ENCODE results near the gene TEX52. TPM values are rescaled to one million over a fixed set of nuclear protein-coding genes. Genes with fewer than 3 reads are reported as not detected.
"Not testable (repeated sequence)": the region's sequence is repeated elsewhere in the genome, so short reads cannot be mapped to it uniquely, and the experiment has no call there.

The TEX52 gene
- total RNA-seq, 4 donors from 2014 or later, result not detected

DNA sequence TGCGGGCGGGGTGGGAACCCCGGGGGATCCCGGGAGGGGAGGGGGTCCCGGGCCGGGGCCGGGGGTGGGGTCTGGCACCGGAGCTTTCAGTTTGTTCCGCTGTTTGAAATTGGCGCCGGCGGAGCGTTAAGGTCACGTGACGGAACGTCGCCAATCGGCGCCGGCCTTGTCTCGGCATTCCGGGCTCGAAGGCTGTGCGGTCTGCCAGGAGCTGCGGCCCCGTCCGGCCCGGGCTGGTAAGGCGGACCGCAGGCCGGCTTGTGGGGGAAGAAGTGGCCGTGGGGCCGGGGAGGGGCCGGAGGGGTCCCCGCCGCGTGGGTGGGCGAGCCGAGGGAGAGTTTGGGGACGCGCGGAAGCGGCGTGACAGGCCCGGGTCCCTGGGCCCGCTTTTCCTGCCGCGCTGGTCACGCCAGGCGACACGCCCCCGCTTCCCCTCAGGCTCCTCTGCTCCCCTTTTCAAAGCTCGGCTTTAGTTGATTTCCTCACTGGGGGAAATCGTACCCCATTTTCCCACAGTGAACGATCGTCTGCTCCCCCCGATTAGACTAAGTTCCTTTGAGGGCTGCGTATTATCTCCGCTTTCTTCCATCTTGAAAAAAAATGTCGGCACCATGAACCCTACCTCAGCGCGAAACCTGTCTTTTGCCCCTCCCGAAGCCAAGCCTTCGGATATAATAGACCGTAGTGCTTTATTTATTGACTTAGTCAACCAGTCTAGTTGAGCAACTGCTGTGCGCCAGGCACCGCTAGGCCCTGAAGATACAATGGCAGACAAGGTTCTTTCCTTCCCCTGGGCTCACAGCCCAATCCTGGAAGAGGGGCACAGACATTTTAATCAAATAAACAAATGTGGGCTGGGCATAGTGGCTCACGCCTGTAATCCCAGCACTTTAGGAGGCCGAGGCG lies 20.5 kb upstream of the TEX52 start, which contains the start of the genes FOXM1 and RHNO1:
Gene FOXM1, minus strand, starts transcription at position 128 of the 906 bp plus-strand sequence. CDS start 2,696 bp downstream, outside the sequence.
Gene RHNO1, plus strand, starts transcription at position 177 of the 906 bp plus-strand sequence. CDS start 8,144 bp downstream, outside the sequence.
- H3K4me3 ChIP-seq (ENCODE audit: low read depth, poor library complexity, severe bottlenecking), result peak within 1 kb of the TSS; percentile 54
- intact Hi-C loops (cut with DNase I; ENCODE audit: low total_unique reads), result no loop called here
- peak in 1 of 2 donors; percentile 35 for TF ChIP-seq POLR2A (IDR thresholded peaks at IDR 0.05)
- TF ChIP-seq, protein P1, sequence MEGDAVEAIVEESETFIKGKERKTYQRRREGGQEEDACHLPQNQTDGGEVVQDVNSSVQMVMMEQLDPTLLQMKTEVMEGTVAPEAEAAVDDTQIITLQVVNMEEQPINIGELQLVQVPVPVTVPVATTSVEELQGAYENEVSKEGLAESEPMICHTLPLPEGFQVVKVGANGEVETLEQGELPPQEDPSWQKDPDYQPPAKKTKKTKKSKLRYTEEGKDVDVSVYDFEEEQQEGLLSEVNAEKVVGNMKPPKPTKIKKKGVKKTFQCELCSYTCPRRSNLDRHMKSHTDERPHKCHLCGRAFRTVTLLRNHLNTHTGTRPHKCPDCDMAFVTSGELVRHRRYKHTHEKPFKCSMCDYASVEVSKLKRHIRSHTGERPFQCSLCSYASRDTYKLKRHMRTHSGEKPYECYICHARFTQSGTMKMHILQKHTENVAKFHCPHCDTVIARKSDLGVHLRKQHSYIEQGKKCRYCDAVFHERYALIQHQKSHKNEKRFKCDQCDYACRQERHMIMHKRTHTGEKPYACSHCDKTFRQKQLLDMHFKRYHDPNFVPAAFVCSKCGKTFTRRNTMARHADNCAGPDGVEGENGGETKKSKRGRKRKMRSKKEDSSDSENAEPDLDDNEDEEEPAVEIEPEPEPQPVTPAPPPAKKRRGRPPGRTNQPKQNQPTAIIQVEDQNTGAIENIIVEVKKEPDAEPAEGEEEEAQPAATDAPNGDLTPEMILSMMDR (IDR thresholded peaks at IDR 0.05), result no peak
- 0 to 1% methylated on average over 39 to 52 of the region's 70 CpGs for WGBS, 2 donors
- peak; percentile 90 to 98 for DNase-seq (ENCODE audit: low spot score in 2 of 2)

DNA sequence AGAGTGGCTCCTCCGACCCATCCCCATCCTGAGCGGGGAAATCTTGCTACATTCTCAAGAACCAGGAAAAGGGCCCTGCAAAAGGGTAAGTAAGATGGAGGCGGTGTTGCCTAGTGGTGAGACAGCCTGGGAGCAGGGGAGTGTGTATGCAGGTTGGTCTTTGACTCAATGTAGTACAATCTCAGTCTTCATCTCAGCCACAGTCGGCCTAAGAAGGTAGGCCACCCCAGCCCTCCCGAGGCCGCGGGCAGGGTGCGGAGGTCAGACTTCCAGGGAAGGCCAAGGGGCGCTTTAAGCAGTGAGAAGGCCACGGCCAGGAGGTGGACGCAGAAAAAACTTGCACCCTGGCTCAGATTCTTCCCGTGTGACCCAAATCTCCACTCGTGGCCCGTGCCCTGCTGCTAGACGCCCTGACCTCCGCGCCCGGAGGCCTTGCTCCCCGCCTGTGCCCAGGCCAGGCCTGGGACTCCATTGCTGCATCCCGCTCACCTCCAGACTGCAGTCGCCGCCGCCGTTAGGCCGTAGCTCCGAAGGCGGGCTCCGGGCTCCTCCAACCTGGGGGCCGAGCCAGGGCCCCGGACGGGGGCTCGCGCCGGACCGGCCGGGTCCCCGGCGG lies 19.7 kb upstream of the TEX52 start:
- no peak for DNase-seq (ENCODE audit: low spot score in 2 of 2)
- intact Hi-C loops (cut with DNase I; ENCODE audit: low total_unique reads), result no loop called here
- TF ChIP-seq POLR2A (IDR thresholded peaks at IDR 0.05), result no peak
- TF ChIP-seq, protein P1 (IDR thresholded peaks at IDR 0.05), result no peak
- 6 to 7% methylated on average over 24 of the region's 38 CpGs for WGBS, 2 donors
- H3K4me3 ChIP-seq (ENCODE audit: low read depth, poor library complexity, severe bottlenecking), result peak overlapping the region; percentile 54

DNA sequence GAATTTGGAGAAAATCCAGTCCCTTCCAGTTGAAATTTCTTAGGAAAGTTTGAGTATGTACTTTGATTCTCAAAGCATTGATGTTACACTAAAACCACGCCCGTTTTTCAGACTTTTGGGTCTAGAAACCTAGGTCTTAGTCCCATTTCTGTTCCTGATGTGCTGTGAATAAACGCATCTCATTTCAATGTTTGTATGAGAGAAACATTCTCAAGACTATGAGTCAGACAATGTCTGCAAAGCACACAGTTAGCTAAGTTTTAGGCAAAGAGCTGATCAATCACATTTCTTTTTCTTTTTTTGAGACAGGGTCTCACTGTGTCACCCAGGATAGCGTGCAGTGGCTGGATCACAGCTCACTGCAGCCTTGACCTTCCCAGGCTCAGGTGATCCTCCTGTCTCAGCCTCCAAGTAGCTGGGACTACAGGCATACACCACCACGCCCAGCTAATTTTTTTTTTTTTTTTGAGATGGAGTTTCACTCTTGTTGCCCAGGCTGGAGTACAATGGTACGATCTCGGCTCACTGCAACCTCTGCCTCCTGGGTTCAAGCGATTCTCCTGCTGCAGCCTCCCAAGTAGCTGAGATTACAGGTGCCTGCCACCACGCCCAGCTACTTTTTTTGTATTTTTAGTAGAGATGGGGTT lies 12.3 kb upstream of the TEX52 start:
- H3K4me3 ChIP-seq (ENCODE audit: low read depth, poor library complexity, severe bottlenecking); DNase-seq (ENCODE audit: low spot score in 2 of 2); intact Hi-C loops (cut with DNase I; ENCODE audit: low total_unique reads): not testable (repeated sequence)
- 87 to 92% methylated on average over 9 of the region's 9 CpGs for WGBS, 2 donors

DNA sequence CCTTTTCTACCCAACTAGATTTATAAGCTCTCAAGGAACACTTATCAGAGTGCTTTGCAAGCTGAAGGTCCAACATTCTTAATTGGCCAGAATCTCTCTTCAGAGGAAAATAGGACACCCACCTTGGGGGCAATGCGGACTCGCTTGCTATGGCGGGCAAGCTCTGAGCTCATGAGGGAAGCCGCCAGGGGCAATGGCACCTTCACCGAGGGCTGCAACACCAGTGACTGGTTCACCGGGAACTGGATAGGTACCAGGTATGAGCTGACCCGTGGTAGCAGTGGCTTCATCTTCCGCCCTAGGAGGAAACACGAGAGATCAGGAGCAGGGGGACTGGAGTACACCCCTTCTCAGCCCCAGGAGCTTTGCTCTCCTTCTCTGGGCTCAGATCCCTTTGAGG lies 7.4 kb upstream of the TEX52 start:
- 98 to 99% methylated on average over 9 of the region's 9 CpGs for WGBS, 2 donors
- TF ChIP-seq POLR2A (IDR thresholded peaks at IDR 0.05), result no peak
- TF ChIP-seq, protein P1 (IDR thresholded peaks at IDR 0.05), result no peak
- intact Hi-C loops (cut with DNase I; ENCODE audit: low total_unique reads), result no loop called here
- DNase-seq (ENCODE audit: low spot score in 2 of 2), result no peak
- no peak overlapping the region for H3K4me3 ChIP-seq (ENCODE audit: low read depth, poor library complexity, severe bottlenecking)

DNA sequence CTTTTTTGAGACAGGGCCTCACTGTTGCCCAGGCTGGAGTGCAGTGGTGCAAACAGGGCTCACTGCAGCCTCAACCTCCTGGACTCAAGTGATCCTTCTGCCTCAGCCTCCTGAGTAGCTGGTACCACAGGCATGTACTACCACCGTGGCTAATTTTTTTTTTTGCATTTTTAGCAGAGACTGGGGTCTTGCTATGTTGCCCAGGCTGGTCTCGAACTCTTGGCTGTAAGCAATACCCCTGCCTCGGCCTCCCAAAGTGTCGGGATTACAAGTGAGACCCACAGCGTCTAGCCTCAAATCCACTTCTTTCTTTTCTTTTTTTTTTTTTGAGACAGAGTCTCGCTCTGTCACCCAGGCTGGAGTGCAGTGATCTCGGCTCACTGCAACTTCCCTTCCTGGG lies 6.6 kb upstream of the TEX52 start:
- H3K4me3 ChIP-seq (ENCODE audit: low read depth, poor library complexity, severe bottlenecking); intact Hi-C loops (cut with DNase I; ENCODE audit: low total_unique reads); DNase-seq (ENCODE audit: low spot score in 2 of 2): not testable (repeated sequence)
- WGBS, 2 donors, result 93 to 96% methylated on average over 7 of the region's 7 CpGs

DNA sequence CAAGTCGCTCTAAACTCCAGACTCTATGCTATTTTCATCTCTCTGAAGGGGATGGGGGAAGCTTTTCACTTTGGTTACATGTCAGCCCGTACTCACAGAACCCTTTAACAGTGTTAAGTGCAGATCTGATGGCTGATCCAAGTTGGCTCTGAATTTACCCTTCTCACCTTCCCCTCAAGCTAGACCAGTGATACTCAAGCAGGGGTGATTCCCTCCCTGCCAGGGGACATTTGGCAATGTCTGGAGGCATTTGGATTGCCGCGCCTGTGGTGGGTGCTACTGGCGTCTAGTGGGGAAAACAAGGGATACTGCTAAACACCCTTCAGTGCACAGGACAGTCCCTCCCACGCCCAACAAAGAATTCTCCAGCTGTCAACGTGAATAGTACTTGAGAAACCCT lies 6.0 kb upstream of the TEX52 start:
- H3K4me3 ChIP-seq (ENCODE audit: low read depth, poor library complexity, severe bottlenecking), result no peak overlapping the region
- no peak for TF ChIP-seq POLR2A (IDR thresholded peaks at IDR 0.05)
- TF ChIP-seq, protein P1 (IDR thresholded peaks at IDR 0.05), result no peak
- DNase-seq (ENCODE audit: low spot score in 2 of 2), result no peak
- 86 to 93% methylated on average over 7 of the region's 7 CpGs for WGBS, 2 donors
- intact Hi-C loops (cut with DNase I; ENCODE audit: low total_unique reads), result no loop called here
